HCT116 (cell line): ENCODE measurements around the gene INPP5D. TPM values are rescaled to one million over a fixed set of nuclear protein-coding genes. Genes with fewer than 3 reads are reported as not detected.

Experiments used
- ATAC-seq: fragments of 200-7000 bp; cut with Tn5 transposase; 2 replicates; pipeline ENCODE4 v1.9.1; 2020; ENCODE audit warnings: mild to moderate bottlenecking, moderate library complexity
- BruUV-seq: library from RNA; stranded (reverse); fragments of 400-500 nt; replicated peaks from 2 replicates; lab custom pipeline; 2021; lab: Mats Ljungman, UMichigan
- CTCF ChIA-PET: fragments of 300-600 bp; sonication (Branson Sonifier 250); formaldehyde crosslinking; loops from one replicate; lab custom pipeline; 2021; ENCODE audit warnings: antibody characterized with exemption; lab: Charles Lee
- POLR2A ChIA-PET: fragments of 300-600, 350-600 bp; sonication (Branson Sonifier 250); formaldehyde crosslinking; loops from one replicate; lab custom pipeline; 2021; ENCODE audit warnings: antibody characterized with exemption; lab: Charles Lee
- RAD21 ChIA-PET, 2 experiments: fragments of 300-600 bp; sonication (Branson Sonifier 250); formaldehyde crosslinking; loops; one replicate each; lab custom pipeline; 2023; ENCODE audit warnings: low total read pairs in 2 of 2; ENCODE audit not compliant: uncharacterized antibody in 2 of 2, unreplicated experiment in 2 of 2, low non-redundant PET in 1 of 2; lab: Charles Lee
- DNase-seq: peaks from one replicate; pipeline ENCODE4 v3.0.0-alpha.2; 2010; ENCODE audit warnings: low read depth, low spot score
- H2AFZ ChIP-seq: fragments of 200-600 bp; shearing (Covaris generic), sonication (generic); 2 replicates; pipeline ENCODE4 v1.6.1; 2017; ENCODE audit warnings: low read depth, mixed run types, mixed read lengths, antibody characterized with exemption, low read length; ENCODE audit not compliant: poor library complexity, severe bottlenecking
- H3K27ac ChIP-seq: 2 replicates; pipeline ENCODE4 v1.5.1; 2012; ENCODE audit warnings: low read depth, low read length
- H3K27me3 ChIP-seq: fragments of 200-600 bp; sonication (generic); 2 replicates; pipeline ENCODE4 v1.6.1; 2016; ENCODE audit warnings: mixed run types, low read length, mixed read lengths; ENCODE audit not compliant: insufficient read depth
- H3K36me3 ChIP-seq, 2 experiments: fragments of 200-500 bp in 1 of 2; fragments of 200-600 bp in 1 of 2; sonication (Bioruptor generic) in 1 of 2; sonication (generic) in 1 of 2; 2 replicates each; pipeline versions ENCODE4 v1.5.1 to v1.6.1; 2014 to 2016; ENCODE audit warnings: low read length in 2 of 2, inconsistent platforms in 1 of 2, mixed read lengths in 1 of 2, mixed run types in 1 of 2; ENCODE audit not compliant: insufficient read depth in 2 of 2, control insufficient read depth in 1 of 2
- H3K4me1 ChIP-seq, 2 experiments: fragments of 200-600 bp in 1 of 2; sonication (generic) in 1 of 2; 2 replicates each; pipeline versions ENCODE4 v1.5.1 to v1.6.1; 2012 to 2017; ENCODE audit warnings: low read length in 2 of 2, inconsistent platforms in 1 of 2, mild to moderate bottlenecking in 1 of 2, mixed read lengths in 1 of 2, mixed run types in 1 of 2, moderate library complexity in 1 of 2; ENCODE audit not compliant: insufficient read depth in 2 of 2, control insufficient read depth in 1 of 2
- H3K4me2 ChIP-seq: fragments of 200-600 bp; sonication (generic); 2 replicates; pipeline ENCODE4 v1.6.1; 2017; ENCODE audit warnings: mixed run types, low read length, mixed read lengths
- H3K4me3 ChIP-seq, 2 experiments: fragments of 200-600 bp in 1 of 2; sonication (generic) in 1 of 2; replicated peaks in 1 of 2; 2 replicates each; pipeline ENCODE4 v1.5.1; 2011 to 2016; ENCODE audit warnings: low read length in 2 of 2, control low read depth in 1 of 2, low read depth in 1 of 2, mild to moderate bottlenecking in 1 of 2, mixed read lengths in 1 of 2, mixed run types in 1 of 2
- H3K79me2 ChIP-seq: fragments of 200-600 bp; sonication (generic); 2 replicates; pipeline ENCODE4 v1.6.1; 2017; ENCODE audit warnings: mild to moderate bottlenecking, mixed run types, low read length, moderate library complexity, mixed read lengths; ENCODE audit not compliant: insufficient read depth
- H3K9ac ChIP-seq: fragments of 200-600 bp; sonication (generic); 2 replicates; pipeline ENCODE4 v1.6.1; 2016; ENCODE audit warnings: low read length, mixed read lengths
- H3K9me2 ChIP-seq: fragments of 200-600 bp; sonication (generic), shearing (Covaris generic); 2 replicates; pipeline ENCODE4 v1.6.1; 2017; ENCODE audit warnings: mixed run types, mild to moderate bottlenecking, moderate library complexity; ENCODE audit not compliant: insufficient read depth
- H3K9me3 ChIP-seq, 2 experiments: fragments of 200-500 bp in 1 of 2; fragments of 200-600 bp in 1 of 2; sonication (Bioruptor generic) in 1 of 2; sonication (generic) in 1 of 2; 2 replicates each; pipeline ENCODE4 v1.6.1; 2014 to 2017; ENCODE audit warnings: low read length in 2 of 2, mixed read lengths in 2 of 2, inconsistent platforms in 1 of 2, low read depth in 1 of 2, mild to moderate bottlenecking in 1 of 2, mixed run types in 1 of 2, moderate library complexity in 1 of 2; ENCODE audit not compliant: control insufficient read depth in 1 of 2, insufficient read depth in 1 of 2
- H4K20me1 ChIP-seq: fragments of 200-600 bp; sonication (generic), shearing (Covaris generic); 2 replicates; pipeline ENCODE4 v1.6.1; 2017; ENCODE audit warnings: mixed run types, mild to moderate bottlenecking, moderate library complexity; ENCODE audit not compliant: insufficient read depth
- ATF3 ChIP-seq: IDR thresholded peaks from 2 replicates; pipeline ENCODE4 v1.6.1; 2012
- CBX3 ChIP-seq: IDR thresholded peaks from 2 replicates; pipeline ENCODE4 v1.6.1; 2012; ENCODE audit warnings: low read depth
- CEBPB ChIP-seq: IDR thresholded peaks from 2 replicates; pipeline ENCODE4 v1.6.1; 2012; ENCODE audit warnings: low read depth
- ELF1 ChIP-seq: IDR thresholded peaks from 2 replicates; pipeline ENCODE4 v1.6.1; 2012; ENCODE audit warnings: low read depth, borderline replicate concordance
- EZH2 ChIP-seq: fragments of 200-600 bp; sonication (generic); IDR thresholded peaks from 2 replicates; pipeline ENCODE4 v1.6.1; 2017; ENCODE audit warnings: antibody characterized with exemption, mixed run types
- MAX ChIP-seq: IDR thresholded peaks from 2 replicates; pipeline ENCODE4 v1.6.1; 2012
- POLR2AphosphoS5 ChIP-seq: IDR thresholded peaks from 2 replicates; pipeline ENCODE4 v1.6.1; 2011; ENCODE audit warnings: mild to moderate bottlenecking, low read depth, low read length, moderate library complexity
- REST ChIP-seq: IDR thresholded peaks from 2 replicates; pipeline ENCODE4 v1.6.1; 2012; ENCODE audit warnings: low read depth
- SIN3A ChIP-seq: IDR thresholded peaks from 2 replicates; pipeline ENCODE4 v1.6.1; 2012; ENCODE audit warnings: low read depth
- ZBTB33 ChIP-seq: IDR thresholded peaks from 2 replicates; pipeline ENCODE4 v1.6.1; 2011; ENCODE audit warnings: mild to moderate bottlenecking, low read length, moderate library complexity; ENCODE audit not compliant: insufficient replicate concordance; ENCODE audit errors: extremely low read depth
- ZFX ChIP-seq: fragments of 450-650 bp; IDR thresholded peaks from 2 replicates; pipeline ENCODE4 v1.6.1; 2017
- ZNF274 ChIP-seq: fragments of 200-500 bp; sonication (Bioruptor generic); IDR thresholded peaks from 2 replicates; pipeline ENCODE4 v1.6.1; 2014; ENCODE audit warnings: mild to moderate bottlenecking, low read depth, low read length, inconsistent platforms
- intact Hi-C: fragments of 100-400 bp; cut with micrococcal nuclease; formaldehyde crosslinking; loops from 2 replicates; pipeline ENCODE4 v1.10.0; 2022
- total RNA-seq: library from RNA; stranded (reverse); gene quantifications from one replicate; pipeline ENCODE4 v1.2.1, GENCODE V29; 2021; ENCODE audit not compliant: unreplicated experiment

Gene INPP5D
- total RNA-seq, 1 experiment from 2014 or later = 1.8 TPM

GRCh38 chr2:233112776-233113452 lies 52.8 kb downstream of the INPP5D start:
- Histone ChIP-seq H2AFZ (no peak overlapping the region), H3K27ac (no peak overlapping the region), H3K4me3 (no peak overlapping the region), H3K9me2 (no peaks in the 10 kb centered on the region), H3K4me1 (no peaks in the 10 kb centered on the region), H3K27me3 (0 out of 2 replicates have a peak, but pooled peaks cover 6% of the 10 kb centered on the region)
- no TSS peak for BruUV-seq
- POLR2A ChIA-PET = interaction anchor here (0.8 kb wide), 1 partner anchor 63 kb away, joined by 3 read pairs; no protein-coding TSS in a partner anchor
- TF ChIP-seq ZFX (no peak), ELF1 (no peak), EZH2 (no peak), ATF3 (no peak), POLR2AphosphoS5 (no peak), CBX3 (no peak), CEBPB (no peak), ZNF274 (no peak), MAX (no peak), REST (no peak), ZBTB33 (no peak), SIN3A (no peak)
- TF ChIP-seq, all 23 proteins: peak for 0
- ATAC-seq (no peak), DNase-seq (no peak)
- no peak overlapping the region for H3K4me2 ChIP-seq
- intact Hi-C loops = no loop called here
- no peak overlapping the region for H3K9ac ChIP-seq
- no peaks in the 10 kb centered on the region for H3K79me2 ChIP-seq
- H3K36me3 ChIP-seq = no peaks in the 10 kb centered on the region
- CTCF ChIA-PET = no interaction called here
- H3K9me3 ChIP-seq = no peaks in the 10 kb centered on the region
- RAD21 ChIA-PET = no interaction called here
- no peaks in the 10 kb centered on the region for H4K20me1 ChIP-seq
